ENCODE results near the gene DRD2.

Gene DRD2

DNA sequence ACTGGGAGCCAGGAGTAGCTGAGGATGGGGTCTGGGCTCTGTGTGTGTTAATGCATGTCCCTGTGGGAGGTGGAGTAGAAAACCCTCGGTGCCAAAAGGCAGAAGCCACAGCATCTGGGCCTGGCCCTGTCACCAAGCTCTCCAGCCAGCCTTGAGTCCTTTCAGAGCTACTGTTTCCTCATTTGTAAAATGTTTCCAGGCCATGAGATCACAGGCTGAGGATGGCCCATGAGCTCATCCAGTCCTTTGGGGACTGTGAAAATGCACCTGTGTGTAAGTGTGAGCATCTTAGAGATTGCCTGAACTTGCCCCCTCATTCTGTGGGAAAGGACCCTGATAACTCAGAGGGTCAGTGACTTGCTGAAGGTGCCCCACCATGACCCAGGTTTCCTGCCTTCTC is 78.5 kb downstream of the DRD2 start:
- TF ChIP-seq, protein P1, sequence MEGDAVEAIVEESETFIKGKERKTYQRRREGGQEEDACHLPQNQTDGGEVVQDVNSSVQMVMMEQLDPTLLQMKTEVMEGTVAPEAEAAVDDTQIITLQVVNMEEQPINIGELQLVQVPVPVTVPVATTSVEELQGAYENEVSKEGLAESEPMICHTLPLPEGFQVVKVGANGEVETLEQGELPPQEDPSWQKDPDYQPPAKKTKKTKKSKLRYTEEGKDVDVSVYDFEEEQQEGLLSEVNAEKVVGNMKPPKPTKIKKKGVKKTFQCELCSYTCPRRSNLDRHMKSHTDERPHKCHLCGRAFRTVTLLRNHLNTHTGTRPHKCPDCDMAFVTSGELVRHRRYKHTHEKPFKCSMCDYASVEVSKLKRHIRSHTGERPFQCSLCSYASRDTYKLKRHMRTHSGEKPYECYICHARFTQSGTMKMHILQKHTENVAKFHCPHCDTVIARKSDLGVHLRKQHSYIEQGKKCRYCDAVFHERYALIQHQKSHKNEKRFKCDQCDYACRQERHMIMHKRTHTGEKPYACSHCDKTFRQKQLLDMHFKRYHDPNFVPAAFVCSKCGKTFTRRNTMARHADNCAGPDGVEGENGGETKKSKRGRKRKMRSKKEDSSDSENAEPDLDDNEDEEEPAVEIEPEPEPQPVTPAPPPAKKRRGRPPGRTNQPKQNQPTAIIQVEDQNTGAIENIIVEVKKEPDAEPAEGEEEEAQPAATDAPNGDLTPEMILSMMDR (IDR thresholded peaks at IDR 0.05) = no peak
- H3K4me3 ChIP-seq = no peak overlapping the region

GRCh38 chr11:113395782-113396336 is 79.3 kb downstream of the DRD2 start:
- Histone ChIP-seq H3K27ac (no peak overlapping the region), H3K4me3 (no peak overlapping the region)
- DNase-seq (ENCODE audit: low spot score) = peak; percentile 53
- TF ChIP-seq, protein P1 (IDR thresholded peaks at IDR 0.05) = no peak

More for the DNA sequence above, 78.5 kb downstream of the DRD2 start:
- DNase-seq (ENCODE audit: low spot score) = peak; percentile 22
- no peak overlapping the region for H3K27ac ChIP-seq

DNA sequence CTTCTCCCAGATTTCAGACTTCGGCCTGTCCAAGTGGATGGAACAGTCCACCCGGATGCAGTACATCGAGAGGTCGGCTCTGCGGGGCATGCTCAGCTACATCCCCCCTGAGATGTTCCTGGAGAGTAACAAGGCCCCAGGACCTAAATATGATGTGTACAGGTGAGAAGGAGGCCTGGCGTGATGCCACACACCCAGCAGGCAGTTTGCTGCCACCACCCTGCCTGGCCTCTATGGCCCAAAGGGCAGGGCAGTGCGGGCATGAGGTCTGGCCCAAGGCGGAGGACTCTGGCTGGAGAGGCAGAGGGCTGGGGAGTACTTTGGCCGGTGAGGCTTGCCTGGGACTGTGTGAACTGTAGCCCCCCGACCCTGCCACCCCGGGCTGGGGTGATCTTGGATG is 80.3 kb downstream of the DRD2 start:
- no peak overlapping the region for H3K4me3 ChIP-seq
- TF ChIP-seq, protein P1 (IDR thresholded peaks at IDR 0.05) = no peak
- no peak overlapping the region for H3K27ac ChIP-seq
- DNase-seq (ENCODE audit: low spot score) = peak; percentile 65

DNA sequence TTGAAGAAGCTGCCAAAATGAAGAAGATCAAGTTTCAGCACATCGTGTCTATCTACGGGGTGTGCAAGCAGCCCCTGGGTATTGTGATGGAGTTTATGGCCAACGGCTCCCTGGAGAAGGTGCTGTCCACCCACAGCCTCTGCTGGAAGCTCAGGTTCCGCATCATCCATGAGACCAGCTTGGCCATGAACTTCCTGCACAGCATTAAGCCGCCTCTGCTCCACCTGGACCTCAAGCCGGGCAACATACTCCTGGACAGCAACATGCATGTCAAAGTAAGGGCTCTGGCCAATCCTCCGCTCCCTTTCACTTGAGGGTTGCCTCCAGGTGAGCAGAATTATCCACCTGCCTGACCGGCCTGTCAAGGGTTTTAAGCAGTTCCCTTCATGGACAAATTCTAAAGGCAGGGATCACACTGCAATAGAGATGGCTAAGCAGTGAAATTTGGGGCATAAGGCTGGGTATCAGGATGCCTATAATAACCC is 81.7 kb downstream of the DRD2 start:
- TF ChIP-seq, protein P1 (IDR thresholded peaks at IDR 0.05) = no peak

GRCh38 chr11:113392236-113392921 is 82.8 kb downstream of the DRD2 start:
- Histone ChIP-seq H3K27ac (no peak overlapping the region), H3K4me3 (no peak overlapping the region)
- TF ChIP-seq, protein P1 (IDR thresholded peaks at IDR 0.05) = no peak
- DNase-seq (ENCODE audit: low spot score) = no peak

More for the DNA sequence above, 81.7 kb downstream of the DRD2 start:
- DNase-seq (ENCODE audit: low spot score) = peak; percentile 59
- H3K4me3 ChIP-seq = no peak overlapping the region
- no peak overlapping the region for H3K27ac ChIP-seq

GRCh38 chr11:113389272-113389671 is 85.9 kb downstream of the DRD2 start:
- no peak overlapping the region for H3K4me3 ChIP-seq
- no peak for DNase-seq (ENCODE audit: low spot score)
- H3K27ac ChIP-seq = no peak overlapping the region
- TF ChIP-seq, protein P1 (IDR thresholded peaks at IDR 0.05) = no peak
